C1 segment of cervical spinal cord (tissue), 14 donors: ENCODE measurements around the gene SPTBN1.
A peak's percentile ranks its signal among the peaks of the same experiment; 100 is the strongest.

Experiments used
- DNase-seq, 14 donors: peaks; one replicate each; lab custom pipeline; 2025; lab: John Stamatoyannopoulos, UW

Gene SPTBN1

GRCh38 chr2:54434229-54434628 lies 21.9 kb upstream of the SPTBN1 start:
- DNase-seq: no peak

- DNase-seq: no peak
These were observed 21.4 kb upstream of the SPTBN1 start for GRCh38 chr2:54434711-54435110.

DNA sequence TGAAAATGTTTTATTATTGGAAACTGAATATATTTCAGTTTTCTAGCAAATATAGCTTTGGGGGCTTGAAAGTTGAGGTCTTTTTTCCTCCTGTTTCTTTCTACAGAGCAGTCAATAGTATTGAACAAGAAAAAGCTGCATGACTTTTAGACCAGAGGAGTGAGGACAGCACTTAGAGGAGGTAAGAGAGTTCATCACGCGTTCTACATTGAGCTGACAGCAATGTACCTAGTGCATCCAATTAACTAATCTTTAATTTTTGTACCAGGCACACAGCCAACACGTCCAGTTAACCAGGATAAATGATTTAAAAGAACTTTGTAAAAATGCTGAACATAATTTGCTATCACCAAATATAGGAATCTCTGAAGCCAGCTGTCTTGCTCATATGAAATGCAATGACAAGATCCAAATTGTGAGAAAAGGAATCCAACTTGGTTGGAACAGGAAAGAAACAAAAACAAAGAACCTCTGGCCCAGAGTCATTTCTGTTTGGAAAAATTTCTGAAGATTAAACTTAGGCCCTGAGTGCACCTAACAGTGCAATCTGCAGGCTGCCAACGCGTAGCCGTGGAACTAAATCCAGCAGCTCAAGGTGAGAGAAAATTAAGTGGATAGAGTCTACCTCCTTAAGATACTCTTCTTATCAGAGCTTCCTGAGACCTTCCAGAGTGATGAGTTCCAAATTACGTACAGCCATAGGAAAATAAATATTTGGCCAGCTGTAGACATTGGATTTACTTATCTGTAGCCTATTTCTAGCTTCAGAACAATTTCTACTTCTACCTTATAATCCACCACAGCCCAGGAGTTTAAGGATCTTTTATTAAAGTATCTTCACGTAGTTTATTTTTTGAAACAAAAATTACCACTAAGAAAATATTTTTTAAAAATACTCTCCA lies 20.6 kb upstream of the SPTBN1 start:
- DNase-seq: no peak

GRCh38 chr2:54437588-54437987 lies 18.5 kb upstream of the SPTBN1 start:
- no peak for DNase-seq

- DNase-seq: no peak
These were observed 17.9 kb upstream of the SPTBN1 start for GRCh38 chr2:54438271-54438670.

GRCh38 chr2:54439582-54439981 lies 16.5 kb upstream of the SPTBN1 start:
- DNase-seq: no peak

DNA sequence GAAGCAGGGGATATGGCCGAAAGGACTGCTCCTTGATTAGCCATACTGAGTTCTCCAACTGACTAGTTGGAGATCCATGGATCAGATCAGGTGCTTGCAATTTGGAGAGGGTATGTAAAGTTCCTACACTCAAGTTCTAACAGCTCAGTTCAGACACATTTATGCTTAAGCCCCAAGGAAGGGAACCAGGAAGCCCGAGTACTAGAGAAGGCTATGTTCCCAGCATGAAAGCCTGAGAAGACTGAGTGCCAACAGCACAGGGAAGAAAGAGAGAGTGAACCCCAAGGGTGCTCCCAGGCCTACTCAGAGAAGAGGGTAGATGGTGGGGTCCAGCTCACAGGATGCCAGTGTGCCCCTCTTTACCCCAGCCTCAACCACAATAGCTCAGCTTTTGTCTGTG lies 16.1 kb upstream of the SPTBN1 start:
- DNase-seq: no peak

- DNase-seq: no peak
These were observed 11.6 kb upstream of the SPTBN1 start for GRCh38 chr2:54444503-54444902.

DNA sequence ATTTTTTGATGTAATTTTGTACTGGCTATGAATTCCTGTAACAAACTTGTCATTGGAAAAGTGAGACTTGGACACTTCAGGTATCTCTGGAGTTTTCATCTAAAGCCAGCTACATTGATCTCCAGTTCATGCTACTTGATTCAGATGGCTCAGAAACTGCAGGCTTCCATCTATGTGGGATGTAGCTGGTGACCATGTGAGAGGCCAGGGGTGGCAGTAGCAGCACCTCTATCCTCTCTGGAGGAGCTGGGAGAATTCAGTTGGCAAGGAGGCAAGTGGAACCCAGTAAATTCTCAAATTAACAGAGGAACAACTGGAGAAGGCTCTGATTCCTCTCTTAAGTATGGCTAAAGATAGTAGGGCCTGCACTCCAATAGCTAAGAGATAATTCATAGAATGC lies 10.0 kb upstream of the SPTBN1 start:
- DNase-seq: no peak

GRCh38 chr2:54446625-54447024 lies 9.5 kb upstream of the SPTBN1 start:
- no peak for DNase-seq

- DNase-seq: no peak
These were observed 1.5 kb upstream of the SPTBN1 start for GRCh38 chr2:54454548-54455130.

DNA sequence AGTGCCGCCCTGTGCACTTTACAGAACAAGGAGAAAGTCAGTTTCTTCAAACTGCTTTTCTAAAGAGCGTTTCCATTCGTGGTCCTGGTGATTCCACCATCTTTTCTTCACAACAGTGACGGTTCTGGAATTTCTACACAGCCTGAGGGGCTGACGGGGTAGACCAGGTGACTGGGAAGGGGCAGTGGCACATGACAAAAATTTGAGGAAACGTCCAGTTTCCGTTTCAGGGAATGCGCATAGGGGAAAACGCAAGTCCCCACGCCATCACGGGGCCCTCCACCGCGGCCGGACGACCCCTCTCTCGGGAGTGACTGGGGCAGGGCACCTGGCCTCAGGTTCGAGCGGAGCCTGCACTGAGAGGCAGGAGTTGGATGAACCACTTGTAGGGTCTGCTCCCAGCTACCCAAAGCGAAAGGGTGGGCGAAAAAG lies 980 bp upstream of the SPTBN1 start:
- peak in 10 of 14 donors; percentile 39 to 75 (median 64) for DNase-seq

- DNase-seq: no peak
These were observed 160 bp downstream of the SPTBN1 start for GRCh38 chr2:54456362-54456611.

DNA sequence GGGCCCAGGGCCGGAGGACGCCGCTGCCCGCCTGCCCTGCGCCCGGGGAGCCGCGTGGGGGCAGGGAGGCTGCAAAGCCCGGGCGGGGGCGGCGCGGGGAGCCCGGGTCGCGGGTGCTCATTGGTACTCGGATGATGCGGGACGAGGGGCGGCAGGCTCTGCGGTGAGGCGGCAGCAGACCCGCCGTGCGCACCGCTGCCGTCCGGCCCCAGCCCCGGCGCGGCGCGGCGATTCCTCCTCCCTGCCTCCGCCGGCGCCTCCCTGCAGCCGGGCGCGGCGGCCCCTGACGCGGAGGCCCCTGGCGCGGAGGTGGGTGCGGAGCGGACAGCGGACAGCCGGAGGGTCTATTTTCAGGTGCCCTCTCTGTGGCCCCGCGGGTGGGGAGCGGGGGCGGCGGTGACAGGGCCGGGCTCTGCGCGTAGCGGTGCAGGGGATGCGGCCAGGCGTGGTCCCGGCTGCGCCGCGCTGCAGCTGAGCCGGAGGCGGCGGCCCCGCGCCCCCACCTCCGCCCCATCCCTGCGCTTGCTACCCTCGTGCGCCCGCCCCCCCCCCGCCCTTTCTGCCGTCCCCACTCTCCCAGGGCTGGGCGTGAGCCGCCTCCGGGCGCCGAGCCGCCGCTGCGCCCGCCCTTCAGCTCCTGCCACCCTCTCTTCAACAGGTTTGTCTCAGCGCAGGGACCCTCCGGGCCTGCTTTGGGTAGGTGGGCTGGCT lies 640 bp downstream of the SPTBN1 start:
- peak in 10 of 14 donors; percentile 48 to 78 (median 68) for DNase-seq

- DNase-seq: peak in 10 of 14 donors; percentile 33 to 76 (median 60)
These were observed 1.3 kb downstream of the SPTBN1 start for GRCh38 chr2:54457323-54458023.

DNA sequence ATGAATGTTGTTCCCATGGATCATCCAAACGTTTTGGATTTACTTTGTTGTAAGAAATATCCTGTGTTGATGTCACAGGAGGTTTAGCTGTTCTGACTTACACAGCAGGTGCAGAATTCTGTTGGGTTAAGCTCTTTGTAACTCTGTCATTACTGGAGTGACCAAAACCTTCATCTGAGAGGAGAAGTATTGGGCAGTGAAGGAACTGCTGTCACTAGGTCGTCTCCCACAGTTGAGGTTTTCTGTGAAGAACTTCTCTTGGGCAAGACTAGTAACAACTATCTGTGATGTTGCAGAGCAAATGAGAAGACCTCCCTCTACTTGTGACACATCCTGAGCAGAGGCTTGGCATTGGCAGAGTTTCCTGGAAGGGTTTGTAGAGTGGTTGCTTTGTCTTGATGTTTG lies 2.9 kb downstream of the SPTBN1 start:
- DNase-seq: peak in 1 of 14 donors; percentile 21

DNA sequence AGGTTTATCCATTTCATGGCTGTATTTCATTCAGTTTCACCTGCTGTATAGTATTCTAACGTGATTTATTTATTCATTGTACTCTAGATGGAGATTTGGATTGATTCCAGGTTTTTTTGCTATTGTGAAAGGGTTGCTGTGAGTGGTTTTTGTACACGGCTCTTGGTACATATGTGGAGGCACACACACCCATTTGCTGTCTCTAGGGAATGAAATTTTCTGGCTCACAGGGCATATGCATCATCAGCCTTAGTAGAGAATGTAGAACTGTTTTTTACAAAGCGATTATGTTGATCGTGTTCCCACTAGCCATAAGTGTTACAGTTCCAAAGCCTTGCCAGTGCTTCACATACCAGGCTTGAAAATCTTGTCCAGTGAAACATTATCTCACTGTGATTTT lies 5.1 kb downstream of the SPTBN1 start:
- DNase-seq: no peak

DNA sequence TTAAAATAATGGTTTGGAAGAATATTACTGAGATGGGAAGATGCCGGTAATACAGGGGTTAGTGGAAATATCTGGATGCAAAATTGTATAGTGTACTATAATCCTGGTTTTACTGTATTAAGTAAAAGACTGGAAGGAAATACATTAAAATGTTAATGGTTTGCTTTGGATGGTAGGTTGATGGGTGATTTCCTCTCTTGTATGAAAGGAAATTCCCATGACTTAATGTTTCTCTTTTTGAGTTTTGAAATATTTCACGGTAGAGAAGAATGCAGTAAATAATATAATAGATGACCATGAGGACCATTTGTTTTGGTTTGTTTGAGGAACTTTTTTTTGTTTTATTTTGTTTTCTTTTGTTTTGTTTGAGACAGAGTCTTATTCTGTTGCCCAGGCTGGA lies 8.2 kb downstream of the SPTBN1 start:
- DNase-seq: no peak

- DNase-seq: no peak
These were observed 9.0 kb downstream of the SPTBN1 start for GRCh38 chr2:54465143-54465542.

DNA sequence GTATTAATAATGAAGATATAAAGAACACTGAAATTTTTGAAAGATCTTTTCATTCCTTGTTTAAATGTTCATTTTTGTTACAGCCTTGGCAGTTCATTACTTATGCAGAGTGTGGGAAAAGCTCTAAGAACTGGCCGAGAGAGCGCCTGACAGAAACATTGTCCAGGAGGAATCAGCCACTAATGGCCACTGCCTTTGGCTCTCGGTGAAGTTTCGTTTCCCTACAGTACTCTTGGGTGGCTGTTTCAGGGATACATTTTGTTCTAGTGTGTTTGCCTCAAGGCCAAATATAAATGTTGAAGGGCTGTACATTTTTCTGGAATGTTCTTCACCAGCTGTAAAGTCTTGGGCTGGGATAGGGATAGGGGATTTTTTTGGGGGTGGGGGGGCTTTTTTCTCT lies 10.7 kb downstream of the SPTBN1 start:
- peak in 3 of 14 donors; percentile 7 to 11 (median 8) for DNase-seq

DNA sequence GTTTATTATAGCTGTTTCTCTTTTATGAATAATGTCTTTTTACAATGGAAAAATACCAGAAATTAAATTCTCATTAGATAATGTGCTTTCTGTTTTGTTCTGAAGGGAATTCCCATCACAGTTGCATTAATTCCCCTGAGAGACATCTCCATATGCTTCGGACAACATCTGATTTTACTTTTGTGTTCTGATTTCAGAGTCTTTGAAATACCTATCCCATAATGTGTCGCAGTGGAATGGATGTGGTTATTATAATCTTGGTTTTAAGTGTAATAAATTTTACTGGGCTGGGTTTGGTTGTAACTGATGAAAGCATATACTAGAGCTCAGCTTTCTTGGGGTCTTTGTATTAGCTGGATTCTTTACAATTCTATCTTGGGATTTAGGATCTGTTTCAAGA lies 12.5 kb downstream of the SPTBN1 start:
- no peak for DNase-seq

DNA sequence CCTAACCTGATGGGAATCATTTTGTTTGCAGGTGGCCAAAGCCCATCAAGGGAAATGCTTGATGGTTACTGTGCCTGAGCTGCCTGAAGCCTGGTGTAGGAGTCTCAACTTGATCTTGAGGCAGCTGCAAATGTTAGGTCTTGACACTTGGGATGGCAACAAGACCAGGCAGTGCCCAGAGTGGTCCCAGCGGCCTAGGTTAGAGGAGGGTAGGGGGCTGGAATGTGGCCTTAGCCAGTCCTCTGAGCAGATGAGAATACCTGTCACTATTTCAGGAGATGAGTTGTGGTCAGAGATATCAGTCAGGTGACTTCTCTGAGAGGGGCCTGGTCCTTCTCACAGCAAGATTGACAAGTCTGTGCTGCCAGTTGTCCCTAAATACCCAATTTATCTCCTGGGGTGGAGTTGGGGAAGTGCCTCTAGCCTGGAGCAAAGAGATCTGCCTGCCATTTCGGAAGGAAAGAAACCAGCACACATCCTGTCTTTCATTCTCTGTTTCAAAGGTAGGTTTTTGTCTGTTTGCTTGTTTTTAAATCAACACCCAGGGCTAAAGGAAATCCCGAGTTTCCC lies 13.4 kb downstream of the SPTBN1 start:
- DNase-seq: no peak
